WTC11 (cell line): ENCODE data around the gene ITPR1.

Source experiments
- CREB1 ChIP-seq: sonication (generic); formaldehyde crosslinking; IDR thresholded peaks from 2 replicates; pipeline ENCODE4 v1.8.0; 2023; ENCODE audit warnings: mild to moderate bottlenecking, missing genetic modification reagents
- ETV6 ChIP-seq: sonication (generic); formaldehyde crosslinking; IDR thresholded peaks from 2 replicates; pipeline ENCODE4 v1.8.1; 2022; ENCODE audit warnings: mild to moderate bottlenecking, missing genetic modification reagents
- FOXP4 ChIP-seq: sonication (generic); formaldehyde crosslinking; IDR thresholded peaks from 2 replicates; pipeline ENCODE4 v1.8.0; 2022; ENCODE audit warnings: mild to moderate bottlenecking, missing genetic modification reagents
- PRRX2 ChIP-seq: fragments of 250-450 bp; sonication (Bioruptor Pico); IDR thresholded peaks from 2 replicates; pipeline ENCODE4 v1.8.0; 2021; ENCODE audit warnings: mild to moderate bottlenecking
- TCF7 ChIP-seq: sonication (generic); formaldehyde crosslinking; IDR thresholded peaks from 2 replicates; pipeline ENCODE4 v1.8.0; 2022; ENCODE audit warnings: mild to moderate bottlenecking, low read depth, missing genetic modification reagents, moderate library complexity
- TF ChIP-seq, protein P1 (sequence below): fragments of 200-600 bp; IDR thresholded peaks from 2 replicates; pipeline ENCODE4 v1.8.0; 2022; ENCODE audit warnings: antibody characterized with exemption
- TF ChIP-seq, protein P2 (sequence below): sonication (generic); formaldehyde crosslinking; IDR thresholded peaks from 2 replicates; pipeline ENCODE4 v1.8.1; 2023; ENCODE audit warnings: mild to moderate bottlenecking, missing genetic modification reagents, moderate library complexity

DNA sequence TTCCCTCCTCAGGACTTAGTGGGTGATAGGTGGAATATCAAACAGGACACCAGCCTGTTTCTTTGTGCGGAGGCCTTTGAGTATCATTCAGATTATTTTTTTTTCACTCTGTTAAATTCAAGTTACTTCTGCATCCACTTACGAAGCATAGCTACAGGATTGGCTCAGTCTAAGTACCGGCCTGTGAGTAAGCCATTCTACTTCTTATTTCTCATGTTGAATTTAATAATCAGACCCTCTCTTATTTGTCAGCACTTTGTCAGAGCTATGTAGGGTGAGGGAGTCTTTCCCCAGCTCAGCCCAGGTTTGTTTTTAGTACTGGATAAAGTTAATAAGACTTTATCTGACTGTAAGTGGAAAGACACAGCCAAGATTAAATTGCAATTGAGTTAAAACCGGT is 54.7 kb downstream of the ITPR1 start:
- TF ChIP-seq CREB1 (CRISPR knock-in tag) (no peak), PRRX2 (CRISPR knock-in tag) (no peak), TCF7 (CRISPR knock-in tag) (no peak), ETV6 (CRISPR knock-in tag) (no peak), FOXP4 (CRISPR knock-in tag) (no peak)
- TF ChIP-seq, protein P1, sequence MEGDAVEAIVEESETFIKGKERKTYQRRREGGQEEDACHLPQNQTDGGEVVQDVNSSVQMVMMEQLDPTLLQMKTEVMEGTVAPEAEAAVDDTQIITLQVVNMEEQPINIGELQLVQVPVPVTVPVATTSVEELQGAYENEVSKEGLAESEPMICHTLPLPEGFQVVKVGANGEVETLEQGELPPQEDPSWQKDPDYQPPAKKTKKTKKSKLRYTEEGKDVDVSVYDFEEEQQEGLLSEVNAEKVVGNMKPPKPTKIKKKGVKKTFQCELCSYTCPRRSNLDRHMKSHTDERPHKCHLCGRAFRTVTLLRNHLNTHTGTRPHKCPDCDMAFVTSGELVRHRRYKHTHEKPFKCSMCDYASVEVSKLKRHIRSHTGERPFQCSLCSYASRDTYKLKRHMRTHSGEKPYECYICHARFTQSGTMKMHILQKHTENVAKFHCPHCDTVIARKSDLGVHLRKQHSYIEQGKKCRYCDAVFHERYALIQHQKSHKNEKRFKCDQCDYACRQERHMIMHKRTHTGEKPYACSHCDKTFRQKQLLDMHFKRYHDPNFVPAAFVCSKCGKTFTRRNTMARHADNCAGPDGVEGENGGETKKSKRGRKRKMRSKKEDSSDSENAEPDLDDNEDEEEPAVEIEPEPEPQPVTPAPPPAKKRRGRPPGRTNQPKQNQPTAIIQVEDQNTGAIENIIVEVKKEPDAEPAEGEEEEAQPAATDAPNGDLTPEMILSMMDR, result no peak
- TF ChIP-seq, protein P2, sequence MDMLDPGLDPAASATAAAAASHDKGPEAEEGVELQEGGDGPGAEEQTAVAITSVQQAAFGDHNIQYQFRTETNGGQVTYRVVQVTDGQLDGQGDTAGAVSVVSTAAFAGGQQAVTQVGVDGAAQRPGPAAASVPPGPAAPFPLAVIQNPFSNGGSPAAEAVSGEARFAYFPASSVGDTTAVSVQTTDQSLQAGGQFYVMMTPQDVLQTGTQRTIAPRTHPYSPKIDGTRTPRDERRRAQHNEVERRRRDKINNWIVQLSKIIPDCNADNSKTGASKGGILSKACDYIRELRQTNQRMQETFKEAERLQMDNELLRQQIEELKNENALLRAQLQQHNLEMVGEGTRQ (CRISPR knock-in tag), result no peak
